Choroid plexus epithelial cell (primary cell): ENCODE measurements around the gene EPS15.

Source experiments
- DNase-seq: peaks from one replicate; pipeline ENCODE4 v3.0.0-alpha.2; 2010; ENCODE audit warnings: low read depth
- H3K4me3 ChIP-seq: 2 replicates; pipeline ENCODE4 v1.5.1; 2011; ENCODE audit warnings: low read depth, mild to moderate bottlenecking, control low read depth, low read length, moderate library complexity
- CTCF ChIP-seq: conservative IDR thresholded peaks from 2 replicates; pipeline ENCODE4 v1.5.1; 2011; ENCODE audit warnings: low read depth, mild to moderate bottlenecking, control low read depth, inconsistent platforms, low read length, moderate library complexity

EPS15 gene

GRCh38 chr1:51308636-51309035, 210.4 kb downstream of the EPS15 start:
- no peak overlapping the region for H3K4me3 ChIP-seq
- TF ChIP-seq CTCF: no peak
- DNase-seq: no peak

GRCh38 chr1:51306950-51307349, 212.1 kb downstream of the EPS15 start:
- no peak overlapping the region for H3K4me3 ChIP-seq
- DNase-seq: no peak
- no peak for TF ChIP-seq CTCF

GRCh38 chr1:51305371-51305823, 213.7 kb downstream of the EPS15 start:
- TF ChIP-seq CTCF: no peak
- no peak overlapping the region for H3K4me3 ChIP-seq
- DNase-seq: no peak

- no peak for TF ChIP-seq CTCF
- no peak for DNase-seq
- no peak overlapping the region for H3K4me3 ChIP-seq
Measured at GRCh38 chr1:51304360-51304759, 214.7 kb downstream of the EPS15 start.
